HG03064 (cell line): ENCODE data around the gene RNPS1.

Source experiments
- ATAC-seq: cut with Tn5 transposase; IDR thresholded peaks from one replicate; pipeline ENCODE4 v1.9.1; 2021; ENCODE audit warnings: low read depth; ENCODE audit not compliant: unreplicated experiment

Gene RNPS1

DNA sequence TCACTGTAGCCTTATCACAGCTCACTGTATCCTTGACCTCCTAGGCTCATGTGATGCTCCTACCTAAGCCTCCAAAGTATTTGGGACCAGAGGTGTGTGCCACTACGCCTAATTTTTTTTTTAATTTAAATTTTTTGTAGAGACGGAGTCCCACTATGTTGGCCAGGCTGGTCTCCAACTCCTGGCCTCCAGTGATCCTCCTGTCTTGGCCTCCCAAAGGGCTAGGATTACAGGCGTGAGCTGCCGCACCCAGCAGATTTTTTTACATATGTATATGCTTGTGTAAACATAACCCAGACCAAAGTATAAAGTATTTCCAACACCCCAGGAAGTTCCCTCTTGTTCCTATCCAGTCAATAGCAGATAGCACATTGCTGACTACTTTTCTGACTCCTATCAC is 51.6 kb downstream of the RNPS1 start:
- ATAC-seq = no peak

DNA sequence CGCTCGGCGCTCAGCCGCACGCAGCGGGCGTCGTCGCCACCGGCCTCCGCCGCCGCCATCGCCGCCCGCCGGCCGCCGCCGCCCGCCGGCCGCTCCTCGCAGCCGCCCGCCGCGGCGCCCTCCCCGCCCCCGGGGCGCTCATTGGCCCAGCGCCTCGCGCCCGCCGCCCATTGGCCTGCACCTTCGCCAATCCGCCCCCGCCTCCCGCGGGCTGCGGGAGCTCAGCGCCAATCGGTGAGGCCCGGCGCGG is 53.3 kb downstream of the RNPS1 start, which contains the start of gene PGP:
Gene PGP (minus strand): TSS at position 122 of the 250 bp plus-strand sequence. CDS start 63 bp downstream, at position 59.
- peak; percentile 54 for ATAC-seq

- peak; percentile 5 for ATAC-seq
Measured at GRCh38 chr16:2213817-2214718, 53.9 kb downstream of the RNPS1 start.

DNA sequence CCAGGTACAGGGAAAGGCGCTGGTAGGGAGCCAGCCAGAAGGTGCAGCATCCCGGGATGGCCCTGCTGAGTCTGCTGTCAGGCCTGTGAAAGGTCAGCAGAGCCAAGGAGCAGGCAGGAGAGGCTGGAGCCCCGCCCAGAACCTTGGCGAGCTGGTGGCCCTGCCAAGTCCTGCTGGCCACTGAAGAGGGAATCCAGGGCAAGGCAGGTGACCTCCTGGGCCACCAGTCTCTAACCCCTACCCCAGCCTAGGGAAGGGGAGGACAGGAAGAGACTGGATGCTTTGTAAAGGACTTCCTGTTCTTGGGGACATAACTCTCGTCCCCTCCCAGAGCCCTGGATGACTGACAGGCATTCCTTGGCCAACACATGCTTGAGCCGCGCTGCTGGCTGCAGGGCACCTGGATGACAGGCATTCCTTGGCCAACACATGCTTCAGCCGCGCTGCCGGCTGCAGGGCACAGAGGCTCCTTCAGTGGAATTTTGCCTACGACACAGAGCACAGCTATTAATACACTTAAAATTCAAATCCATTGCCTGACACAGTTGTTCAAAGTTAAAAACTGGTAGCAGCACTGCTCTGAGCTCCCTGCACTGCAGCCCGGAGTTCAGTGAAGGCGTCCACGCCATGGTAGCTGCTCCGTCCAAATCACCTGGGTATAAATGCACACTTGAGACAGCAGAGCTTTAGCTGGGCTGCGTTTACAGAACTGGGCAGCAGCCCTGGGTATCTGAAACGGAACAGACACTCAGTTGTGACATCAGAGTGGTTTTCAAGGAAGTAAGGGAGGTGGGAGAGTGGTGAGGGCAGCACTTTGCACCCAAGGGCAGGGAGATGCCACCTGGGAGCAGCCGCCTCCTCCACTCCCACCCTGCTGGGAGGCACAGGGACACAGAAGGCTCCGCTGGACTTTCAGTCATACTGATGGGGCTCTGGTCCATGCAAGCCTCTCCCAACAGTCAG is 55.3 kb downstream of the RNPS1 start:
- ATAC-seq = no peak

- ATAC-seq = no peak
Measured at GRCh38 chr16:2211923-2212347, 56.0 kb downstream of the RNPS1 start.

DNA sequence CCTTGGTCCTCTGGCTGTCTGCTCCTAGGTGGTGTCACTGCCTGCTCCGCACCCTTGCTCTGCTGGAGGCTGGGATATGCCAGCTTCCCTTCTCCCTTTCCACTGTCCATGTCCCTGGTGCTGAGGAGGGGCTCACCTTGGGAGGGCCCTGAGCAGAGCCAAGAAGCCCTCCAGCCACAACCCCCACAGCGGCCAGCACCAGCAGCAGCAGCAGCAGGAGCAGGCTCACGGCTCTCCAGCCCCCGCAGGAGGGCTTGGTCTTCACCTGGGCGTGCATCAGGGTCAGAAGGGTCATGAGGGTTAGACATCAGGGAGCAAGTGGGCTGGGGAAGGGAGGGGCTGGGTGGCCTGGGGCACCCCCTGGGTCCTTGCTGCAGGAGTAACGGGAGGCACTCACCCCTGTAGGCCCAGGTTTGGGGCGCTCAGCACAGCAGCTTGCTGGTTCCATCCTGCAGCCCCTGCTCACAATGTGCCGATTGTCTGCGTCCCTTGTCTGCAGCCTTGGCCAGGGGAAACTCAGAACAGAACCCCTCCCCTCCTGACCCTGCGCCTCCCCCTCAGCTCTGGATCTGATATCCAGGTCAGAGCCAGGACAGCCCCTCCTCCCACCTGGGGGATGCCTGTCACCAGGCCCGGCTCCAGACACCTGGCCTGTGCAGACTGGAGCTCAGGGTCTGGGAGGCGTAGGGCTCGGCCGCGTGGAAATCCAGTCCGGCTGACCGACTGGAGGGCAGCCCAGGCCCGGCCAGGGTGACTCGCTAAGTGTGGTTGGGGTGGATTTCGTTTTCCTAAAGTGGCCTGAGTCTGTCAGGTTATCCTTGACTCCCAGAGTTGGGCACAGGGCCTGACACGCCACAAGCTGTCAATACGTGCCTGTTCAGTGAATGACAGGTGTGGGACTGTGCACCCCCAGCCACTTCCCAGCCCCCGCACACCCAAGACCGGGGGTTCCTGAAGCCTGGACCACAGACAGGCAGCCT is 57.2 kb downstream of the RNPS1 start, which contains the start of gene BRICD5:
Gene BRICD5 (minus strand): TSS at position 478 of the 980 bp plus-strand sequence. CDS start 30 bp downstream, at position 448.
- ATAC-seq = no peak

GRCh38 chr16:2210009-2210332 is 58.0 kb downstream of the RNPS1 start:
- ATAC-seq = no peak

GRCh38 chr16:2209258-2210008 is 58.5 kb downstream of the RNPS1 start:
- ATAC-seq = no peak

DNA sequence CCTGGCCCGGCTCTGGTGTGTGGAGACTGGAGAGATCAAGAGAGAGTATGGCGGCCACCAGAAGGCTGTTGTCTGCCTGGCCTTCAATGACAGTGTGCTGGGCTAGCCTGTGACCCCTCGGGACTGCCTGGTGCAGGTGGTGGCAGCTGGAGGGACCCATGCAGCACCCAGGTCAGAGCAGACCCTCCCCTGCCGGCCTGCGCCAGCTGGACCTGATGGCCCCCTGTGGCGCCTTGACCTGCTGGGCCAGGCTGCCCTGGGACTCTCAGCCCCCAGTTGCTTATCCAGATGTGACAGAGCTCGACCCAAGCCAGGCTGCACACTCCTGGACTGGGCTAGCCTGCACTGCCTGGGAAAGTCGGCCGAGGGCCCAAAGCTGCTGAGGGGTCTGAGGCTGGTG is 59.2 kb downstream of the RNPS1 start:
- no peak for ATAC-seq

DNA sequence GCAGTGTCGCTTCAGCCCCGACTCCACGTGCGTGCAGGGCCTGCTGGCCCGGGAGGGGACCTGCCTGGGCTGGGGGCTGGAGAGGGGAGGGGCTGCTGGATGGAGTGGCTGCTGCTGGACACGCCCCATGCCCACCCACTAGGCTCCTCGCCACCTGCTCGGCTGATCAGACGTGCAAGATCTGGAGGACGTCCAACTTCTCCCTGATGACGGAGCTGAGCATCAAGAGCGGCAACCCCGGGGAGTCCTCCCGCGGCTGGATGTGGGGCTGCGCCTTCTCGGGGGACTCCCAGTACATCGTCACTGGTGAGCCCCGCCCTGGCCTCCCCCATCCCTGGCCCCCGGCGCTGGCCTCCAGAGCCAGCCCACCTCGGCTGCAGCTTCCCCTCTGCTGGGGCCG is 59.6 kb downstream of the RNPS1 start:
- ATAC-seq = no peak

DNA sequence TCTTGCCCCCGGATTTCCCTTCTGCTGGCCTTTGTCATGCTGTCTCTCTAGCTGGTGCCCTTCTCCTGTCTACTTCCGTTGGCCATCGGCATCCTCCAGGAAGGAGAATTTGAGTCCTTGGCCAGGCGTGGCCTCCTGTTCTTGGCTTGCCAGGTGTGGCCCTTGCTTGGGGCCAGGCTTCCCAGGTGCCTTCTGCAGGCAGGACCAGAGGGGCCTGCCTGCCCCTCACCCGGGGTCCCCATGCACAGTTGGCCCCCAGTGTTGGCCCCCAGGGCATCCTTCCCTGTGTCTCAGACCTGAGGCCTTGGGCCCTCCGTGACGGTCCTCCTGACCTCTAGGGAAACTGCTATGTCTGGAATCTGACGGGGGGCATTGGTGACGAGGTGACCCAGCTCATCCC is 60.1 kb downstream of the RNPS1 start:
- ATAC-seq = no peak

DNA sequence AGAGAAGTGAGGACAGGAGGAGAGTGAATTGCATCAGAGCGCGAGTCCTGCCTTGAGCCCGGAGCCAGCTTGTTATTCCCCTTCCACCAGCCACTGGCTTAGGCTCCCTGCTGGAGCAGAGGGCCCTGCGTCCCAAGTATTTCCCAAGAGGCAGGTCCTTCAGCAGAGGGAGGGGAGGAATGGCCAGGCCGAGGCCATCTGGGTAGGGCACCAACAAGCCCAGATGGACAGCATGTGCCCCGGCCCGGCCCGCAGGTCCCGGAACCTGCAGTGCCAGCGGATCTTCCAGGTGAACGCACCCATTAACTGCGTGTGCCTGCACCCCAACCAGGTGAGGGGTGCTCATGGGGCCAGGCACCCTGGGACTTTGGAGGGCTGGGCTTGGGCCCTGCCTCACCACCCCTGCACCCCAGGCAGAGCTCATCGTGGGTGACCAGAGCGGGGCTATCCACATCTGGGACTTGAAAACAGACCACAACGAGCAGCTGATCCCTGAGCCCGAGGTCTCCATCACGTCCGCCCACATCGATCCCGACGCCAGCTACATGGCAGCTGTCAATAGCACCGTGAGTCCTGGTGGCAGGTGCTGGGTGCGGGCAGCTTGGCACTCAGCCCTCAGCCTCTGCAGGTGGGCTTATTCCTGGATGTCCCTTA is 61.0 kb downstream of the RNPS1 start:
- no peak for ATAC-seq

GRCh38 chr16:2206420-2206779 is 61.5 kb downstream of the RNPS1 start:
- ATAC-seq = no peak

GRCh38 chr16:2205967-2206313 is 62.0 kb downstream of the RNPS1 start:
- no peak for ATAC-seq

DNA sequence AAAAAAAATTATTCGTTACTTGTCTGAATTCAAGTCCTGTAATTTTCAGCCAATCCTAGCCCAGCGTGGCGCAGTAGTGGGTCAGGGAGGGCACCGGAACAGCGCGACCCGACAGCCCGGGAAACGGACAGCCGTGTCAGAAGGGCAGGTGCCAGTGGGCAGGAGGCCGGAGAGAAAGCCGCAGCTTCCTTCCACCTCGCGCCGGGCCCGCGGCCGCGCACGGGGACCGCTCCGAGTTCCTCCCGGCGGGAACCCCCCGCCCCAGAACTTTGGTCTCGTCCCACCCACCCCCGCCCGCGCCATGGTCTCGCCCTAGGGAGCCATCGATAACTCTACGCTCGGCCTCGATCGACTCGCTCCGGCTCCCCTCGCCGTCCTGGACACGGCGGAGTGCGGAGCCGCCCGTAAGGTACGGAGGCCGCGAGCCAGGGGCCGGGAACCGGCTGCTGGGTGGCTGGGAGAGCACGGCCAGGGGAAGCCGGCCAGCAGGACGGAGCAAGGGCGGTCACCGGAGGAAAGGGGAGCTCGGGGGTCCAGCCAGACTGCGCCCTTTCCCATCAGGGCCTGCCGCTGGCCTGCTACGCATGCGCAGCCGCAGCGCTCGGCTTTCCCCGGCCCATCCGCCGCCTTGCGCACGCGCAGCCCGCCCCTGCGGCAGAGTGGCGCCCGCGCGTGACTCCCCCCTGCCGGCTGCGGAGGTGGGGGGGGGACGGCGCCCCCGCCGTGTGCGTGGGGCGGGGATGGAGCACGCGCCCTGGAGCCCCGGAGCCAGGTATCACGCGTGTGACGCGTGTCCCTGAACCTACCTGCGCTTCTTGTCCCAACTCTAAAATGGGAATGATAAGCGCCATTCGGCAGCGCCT is 62.6 kb downstream of the RNPS1 start, which contains the start of gene MLST8:
Gene MLST8 (plus strand): TSS at position 351 of the 863 bp plus-strand sequence. CDS start 632 bp downstream, outside the sequence.
- ATAC-seq = no peak

- no peak for ATAC-seq
Measured at GRCh38 chr16:2204416-2205103, 63.4 kb downstream of the RNPS1 start.
